H1 (cell line): ENCODE measurements around the gene PRR16.

Experiments
- ATF3 ChIP-seq: IDR thresholded peaks from 2 replicates; pipeline ENCODE4 v1.6.1; 2011; ENCODE audit warnings: low read depth, mild to moderate bottlenecking, low read length; ENCODE audit not compliant: insufficient read depth
- CEBPB ChIP-seq: IDR thresholded peaks from 2 replicates; pipeline ENCODE4 v1.6.1; 2012; ENCODE audit warnings: low read depth, low read length
- CTCF ChIP-seq, 3 experiments: IDR thresholded peaks; 1 replicate in 2 of 3; 2 replicates in 1 of 3; pipeline versions ENCODE4 v1.5.1 to v1.6.1; 2011; ENCODE audit warnings: low read length in 3 of 3, mild to moderate bottlenecking in 3 of 3, inconsistent platforms in 2 of 3, low read depth in 1 of 3, moderate library complexity in 1 of 3; ENCODE audit not compliant: insufficient read depth in 1 of 3; ENCODE audit errors: control extremely low read depth in 1 of 3
- E2F6 ChIP-seq: IDR thresholded peaks from 2 replicates; pipeline ENCODE4 v1.6.1; 2012; ENCODE audit warnings: inconsistent platforms
- EZH2 ChIP-seq: fragments of 200-600 bp; sonication (generic); IDR thresholded peaks from 2 replicates; pipeline ENCODE4 v1.7.1; 2012; ENCODE audit warnings: low read depth, mild to moderate bottlenecking, moderate library complexity, low read length, inconsistent platforms; ENCODE audit not compliant: severe bottlenecking
- GTF2F1 ChIP-seq: IDR thresholded peaks from 2 replicates; pipeline ENCODE4 v1.6.1; 2012; ENCODE audit warnings: low read depth, low read length, improper control_type of control experiment, borderline replicate concordance
- JUN ChIP-seq: IDR thresholded peaks from 2 replicates; pipeline ENCODE4 v1.6.1; 2011; ENCODE audit warnings: low read depth, mild to moderate bottlenecking, improper control_type of control experiment, low read length
- MAX ChIP-seq: IDR thresholded peaks from 2 replicates; pipeline ENCODE4 v1.6.1; 2012; ENCODE audit warnings: inconsistent platforms
- POLR2A ChIP-seq, 2 experiments: IDR thresholded peaks; 1 replicate in 1 of 2; 2 replicates in 1 of 2; pipeline ENCODE4 v1.6.1; 2011; ENCODE audit warnings: low read depth in 2 of 2, low read length in 2 of 2, mild to moderate bottlenecking in 2 of 2; ENCODE audit errors: control extremely low read depth in 1 of 2
- RXRA ChIP-seq: IDR thresholded peaks from 2 replicates; pipeline ENCODE4 v1.6.1; 2011; ENCODE audit warnings: low read depth, mild to moderate bottlenecking, low read length, moderate library complexity; ENCODE audit not compliant: insufficient read depth
- SIX5 ChIP-seq: IDR thresholded peaks from 2 replicates; pipeline ENCODE4 v1.6.1; 2011; ENCODE audit warnings: mild to moderate bottlenecking, low read depth, low read length
- SP1 ChIP-seq: IDR thresholded peaks from 2 replicates; pipeline ENCODE4 v1.6.1; 2011; ENCODE audit warnings: low read depth, low read length
- SRF ChIP-seq: IDR thresholded peaks from 2 replicates; pipeline ENCODE4 v1.6.1; 2011; ENCODE audit warnings: mild to moderate bottlenecking, low read depth, low read length, moderate library complexity
- YY1 ChIP-seq: IDR thresholded peaks from 2 replicates; pipeline ENCODE4 v1.6.1; 2011; ENCODE audit warnings: low read depth, mild to moderate bottlenecking, low read length

- TF ChIP-seq SIX5, result no peak
- TF ChIP-seq CTCF (IDR thresholded peaks at IDR 0.05; ENCODE audit: control extremely low read depth in 1 of 3, insufficient read depth in 1 of 3, low read depth in 1 of 3, low read length in 3 of 3), result no peak
- TF ChIP-seq RXRA, result no peak
- TF ChIP-seq E2F6, result no peak
- no peak for TF ChIP-seq ATF3
- no peak for TF ChIP-seq MAX
- TF ChIP-seq POLR2A (IDR thresholded peaks at IDR 0.05; ENCODE audit: control extremely low read depth in 1 of 2, low read depth in 2 of 2, low read length in 2 of 2), result 0 out of 3 replicates have a peak, but pooled peaks of 1 of the 2 experiments have one; percentile 25
- TF ChIP-seq SRF, result no peak
- TF ChIP-seq EZH2, result no peak
- no peak for TF ChIP-seq CEBPB
- TF ChIP-seq YY1, result peak; percentile 51; the same call in 1 of the 2 replicates
- no peak for TF ChIP-seq GTF2F1
- no peak for TF ChIP-seq JUN
- peak; percentile 93 for TF ChIP-seq SP1
Measured at GRCh38 chr5:120512068-120512467, 48.0 kb downstream of the PRR16 start.
